GM18499 (cell line): ENCODE data around the gene INPP1.
A peak's percentile ranks its signal among the peaks of the same experiment; 100 is the strongest.

Experiments
- ATAC-seq: cut with Tn5 transposase; IDR thresholded peaks from one replicate; pipeline ENCODE4 v1.9.1; 2021; ENCODE audit warnings: moderate number of reproducible peaks; ENCODE audit not compliant: insufficient read depth, unreplicated experiment

Gene INPP1

DNA sequence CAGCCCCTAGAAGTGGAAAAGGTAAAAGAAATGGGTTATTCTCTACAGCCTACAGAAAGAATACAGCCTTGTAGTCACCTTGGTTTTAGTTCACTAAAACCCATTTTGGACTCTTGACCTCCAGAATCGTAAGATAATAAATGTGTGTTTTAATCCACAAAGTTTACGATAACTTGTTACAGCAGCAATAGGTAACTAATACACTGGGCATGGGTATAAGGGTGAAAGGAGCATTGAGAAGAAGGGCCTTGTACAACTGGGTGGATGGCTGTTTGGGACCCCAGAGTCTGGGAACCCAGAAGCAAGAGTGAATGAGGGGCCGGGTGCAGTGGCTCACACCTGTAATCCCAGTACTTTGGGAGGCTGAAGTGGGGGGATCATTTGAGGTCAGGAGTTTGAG lies 62.6 kb downstream of the INPP1 start:
- ATAC-seq: no peak

DNA sequence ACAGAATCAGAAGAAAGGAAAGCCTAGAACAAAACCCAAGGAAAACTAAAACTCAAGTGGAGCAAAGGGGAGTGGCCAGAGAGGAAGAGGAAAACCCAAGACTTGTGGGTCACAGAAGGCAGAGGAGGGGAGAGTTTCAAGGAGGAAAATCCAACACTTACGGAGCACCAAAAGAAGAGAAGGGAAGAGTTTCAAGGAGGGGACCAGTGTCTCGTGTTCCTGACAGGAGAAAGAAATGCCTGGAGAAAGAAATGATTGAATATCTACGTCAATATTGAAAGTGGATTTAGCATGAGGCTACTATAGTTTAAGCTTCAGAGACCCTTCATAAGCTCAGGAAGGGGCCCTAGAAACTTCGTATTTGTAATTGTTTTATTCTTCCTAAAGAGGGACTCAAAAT lies 63.4 kb downstream of the INPP1 start:
- no peak for ATAC-seq

DNA sequence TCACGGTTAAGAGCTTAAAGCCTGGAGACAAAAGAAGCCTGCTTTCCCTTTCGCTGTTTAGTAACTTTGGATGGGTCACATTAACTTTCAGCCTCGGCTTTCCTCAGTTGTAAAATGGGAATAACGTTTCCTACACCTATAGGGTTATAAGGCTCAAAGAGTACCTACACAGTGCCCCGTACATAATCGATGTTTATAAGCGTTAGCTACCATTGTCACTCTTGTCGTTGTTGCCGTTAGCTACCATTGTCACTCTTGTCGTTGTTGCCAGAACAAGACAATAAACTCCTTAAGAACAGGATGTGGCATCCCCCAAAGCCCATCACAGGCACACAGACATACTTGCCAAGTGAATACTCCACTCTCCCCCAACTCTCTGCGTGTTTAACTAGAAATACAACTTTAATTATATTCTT lies 63.9 kb downstream of the INPP1 start:
- no peak for ATAC-seq

DNA sequence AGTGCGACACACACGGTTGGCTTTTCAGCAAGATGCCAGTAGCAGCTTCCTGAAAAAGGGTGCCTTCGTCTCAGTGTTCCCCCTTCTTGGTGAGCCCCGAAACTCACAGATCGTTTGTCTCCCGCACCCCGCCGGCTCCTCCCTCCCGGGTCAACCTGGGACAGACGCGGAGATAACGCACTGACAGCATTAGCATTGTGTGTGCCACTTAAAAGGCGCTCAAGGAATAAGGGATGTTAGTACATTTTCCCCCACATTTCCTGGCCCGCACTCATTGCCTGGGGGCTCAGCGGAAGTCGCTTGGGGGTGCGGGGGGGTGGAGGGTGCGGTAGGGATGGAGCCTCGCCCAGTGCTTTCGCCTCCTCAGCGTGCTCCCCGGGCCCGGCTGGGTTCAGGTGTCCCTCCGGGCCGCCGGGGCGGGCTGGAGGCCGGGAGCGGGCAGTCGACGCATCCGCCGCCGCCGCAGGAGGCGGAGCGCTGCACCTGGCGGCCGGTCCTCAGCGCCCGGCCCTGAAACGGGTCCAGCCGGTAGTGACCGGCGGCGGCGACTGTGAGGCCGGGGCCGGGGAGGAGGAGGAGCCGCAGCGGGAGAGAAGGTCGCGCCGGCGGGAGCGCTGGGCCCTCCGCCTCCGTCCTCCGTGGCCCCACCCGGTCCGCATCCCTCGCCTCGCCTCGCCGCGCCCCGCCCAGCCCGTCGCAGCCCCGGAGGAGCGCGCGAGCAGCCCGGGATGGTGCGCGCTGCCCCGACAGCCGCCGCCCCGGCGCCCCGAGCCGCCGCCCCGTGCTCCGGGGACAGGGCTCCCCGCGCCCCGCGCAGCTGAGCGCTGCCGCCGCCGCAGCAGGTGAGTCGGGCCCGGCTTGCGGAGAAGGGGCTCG lies 64.5 kb downstream of the INPP1 start, which contains the start of gene MFSD6:
MFSD6 (plus strand) TSS at position 694 of the 876 bp plus-strand sequence. CDS start 27,675 bp downstream, outside the sequence.
- ATAC-seq: peak; percentile 25

DNA sequence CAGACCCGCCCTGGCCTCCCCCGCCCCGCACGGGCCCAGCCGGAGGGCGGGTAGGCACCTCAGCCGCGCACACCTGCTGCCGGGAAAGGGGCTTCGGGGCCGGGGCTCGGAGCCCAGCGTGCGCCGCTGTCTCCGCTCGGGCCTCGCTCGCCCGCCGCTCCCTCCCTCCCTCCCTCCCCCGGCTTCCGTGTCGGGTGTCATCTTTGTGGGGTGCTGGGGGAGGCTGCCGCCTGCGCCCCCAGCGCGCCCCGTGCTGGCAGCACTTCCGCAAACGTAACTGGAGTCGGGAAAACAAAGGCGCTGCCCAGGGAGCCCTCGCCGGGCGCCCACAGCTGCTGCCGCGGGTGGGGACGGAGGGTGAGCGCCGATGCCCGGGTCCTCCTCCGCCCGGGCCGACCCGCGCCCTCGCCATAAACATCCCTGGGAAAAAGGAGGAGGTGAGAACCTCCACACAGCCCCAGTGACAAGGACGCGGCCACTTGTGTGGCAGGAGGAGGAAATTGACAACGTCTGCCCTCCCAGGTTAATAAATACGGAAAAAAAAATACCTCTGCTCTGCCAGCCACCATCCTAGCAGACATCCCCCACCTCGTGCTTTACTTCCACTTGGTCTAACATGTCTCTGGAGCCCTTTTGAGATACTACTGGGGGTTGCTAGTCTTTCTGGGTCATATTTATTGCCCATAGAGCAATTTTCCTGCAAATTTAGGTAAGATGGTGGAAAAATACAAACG lies 65.3 kb downstream of the INPP1 start:
- peak; percentile 40 for ATAC-seq

DNA sequence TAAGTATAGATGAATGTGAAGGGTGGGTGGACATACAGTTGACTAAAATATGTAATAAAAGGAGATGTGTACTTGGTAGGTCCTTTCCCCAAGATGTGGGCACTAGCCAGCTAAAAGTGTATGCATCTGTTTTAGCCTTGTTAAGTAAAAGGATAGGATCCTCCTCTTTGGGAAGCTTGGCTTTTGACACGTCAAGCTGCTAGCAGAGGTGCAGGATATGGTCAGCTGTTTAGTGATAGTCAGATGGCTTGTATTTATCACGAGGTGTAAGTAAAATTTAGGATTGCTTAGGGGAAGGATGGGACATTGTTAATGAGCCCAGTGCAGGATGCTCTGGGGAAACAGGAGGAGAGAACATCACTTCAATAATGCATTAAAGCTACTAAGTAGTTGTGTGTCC lies 66.2 kb downstream of the INPP1 start:
- ATAC-seq: no peak

DNA sequence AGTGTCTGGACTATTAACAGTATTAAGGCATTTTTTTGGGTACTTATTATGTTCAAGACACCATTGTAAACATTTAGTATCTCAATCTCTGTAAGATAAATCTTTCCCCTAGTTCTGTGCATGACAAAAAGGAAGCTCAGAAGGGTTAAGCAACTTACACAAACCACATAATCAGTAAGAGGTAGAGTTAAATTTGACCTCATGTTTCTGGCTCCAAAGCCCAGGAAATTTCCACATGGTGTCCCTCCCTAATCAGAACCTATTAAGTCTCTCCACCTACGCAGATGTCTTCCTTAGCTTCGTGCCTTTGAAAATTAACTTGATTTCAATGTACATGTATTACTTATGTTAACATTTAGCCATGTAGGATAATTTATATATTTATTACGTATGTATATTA lies 66.8 kb downstream of the INPP1 start:
- no peak for ATAC-seq

DNA sequence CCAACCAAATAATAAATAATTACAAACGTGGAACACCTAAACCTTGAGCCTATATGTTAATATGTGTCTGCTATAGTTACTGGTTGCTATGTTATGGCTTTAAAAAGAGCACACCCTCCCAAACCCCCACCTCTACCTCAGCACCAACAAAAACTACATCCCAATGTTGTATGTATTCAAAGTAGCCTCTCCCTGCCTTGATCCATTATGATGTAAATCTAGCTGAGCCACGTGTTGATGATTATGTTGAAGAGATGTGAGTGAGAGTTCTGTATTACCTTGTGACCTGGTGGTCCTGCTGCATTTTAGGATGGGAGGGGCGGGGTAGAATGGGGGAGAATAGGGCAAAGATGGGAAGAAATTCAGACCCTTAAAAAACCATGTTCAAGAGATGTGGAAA lies 69.6 kb downstream of the INPP1 start:
- ATAC-seq: no peak

DNA sequence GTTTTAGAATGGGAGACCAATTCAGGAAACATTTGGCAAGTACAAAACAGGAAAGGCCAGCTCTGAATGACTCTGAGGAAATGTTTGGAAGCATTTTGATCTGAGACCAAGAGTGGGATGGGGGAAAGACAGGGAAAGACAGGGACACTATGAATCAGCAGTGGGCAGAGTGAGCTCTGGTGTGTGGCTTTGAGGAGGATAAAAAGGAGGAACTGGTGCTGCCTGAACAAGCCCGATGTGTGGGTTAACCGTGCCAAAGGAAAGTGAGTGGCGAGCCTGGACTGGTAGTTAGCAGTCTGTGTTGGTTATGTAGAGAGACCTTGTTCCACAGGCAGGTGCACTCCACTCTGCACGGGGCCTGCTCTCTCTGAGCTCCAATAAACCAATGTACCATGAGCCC lies 70.0 kb downstream of the INPP1 start:
- ATAC-seq: no peak

DNA sequence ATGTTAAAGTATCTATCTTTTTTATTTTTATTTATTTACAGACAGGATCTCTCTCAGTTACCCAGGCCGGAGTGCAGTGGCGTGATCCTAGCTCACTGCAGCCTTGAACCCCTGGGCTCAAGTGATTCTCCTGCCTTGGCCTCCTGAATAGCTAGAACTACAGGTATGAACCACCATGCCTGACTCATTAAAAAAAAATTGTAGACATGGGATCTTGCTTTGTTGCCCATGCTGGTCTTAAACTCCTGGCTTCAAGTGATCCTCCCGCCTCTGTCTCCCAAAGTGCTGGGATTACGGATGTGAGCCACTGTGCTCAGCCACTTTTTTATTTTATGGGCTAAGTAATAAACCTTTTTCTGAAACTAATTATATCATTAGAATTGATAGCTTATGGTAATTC lies 71.9 kb downstream of the INPP1 start:
- ATAC-seq: no peak

DNA sequence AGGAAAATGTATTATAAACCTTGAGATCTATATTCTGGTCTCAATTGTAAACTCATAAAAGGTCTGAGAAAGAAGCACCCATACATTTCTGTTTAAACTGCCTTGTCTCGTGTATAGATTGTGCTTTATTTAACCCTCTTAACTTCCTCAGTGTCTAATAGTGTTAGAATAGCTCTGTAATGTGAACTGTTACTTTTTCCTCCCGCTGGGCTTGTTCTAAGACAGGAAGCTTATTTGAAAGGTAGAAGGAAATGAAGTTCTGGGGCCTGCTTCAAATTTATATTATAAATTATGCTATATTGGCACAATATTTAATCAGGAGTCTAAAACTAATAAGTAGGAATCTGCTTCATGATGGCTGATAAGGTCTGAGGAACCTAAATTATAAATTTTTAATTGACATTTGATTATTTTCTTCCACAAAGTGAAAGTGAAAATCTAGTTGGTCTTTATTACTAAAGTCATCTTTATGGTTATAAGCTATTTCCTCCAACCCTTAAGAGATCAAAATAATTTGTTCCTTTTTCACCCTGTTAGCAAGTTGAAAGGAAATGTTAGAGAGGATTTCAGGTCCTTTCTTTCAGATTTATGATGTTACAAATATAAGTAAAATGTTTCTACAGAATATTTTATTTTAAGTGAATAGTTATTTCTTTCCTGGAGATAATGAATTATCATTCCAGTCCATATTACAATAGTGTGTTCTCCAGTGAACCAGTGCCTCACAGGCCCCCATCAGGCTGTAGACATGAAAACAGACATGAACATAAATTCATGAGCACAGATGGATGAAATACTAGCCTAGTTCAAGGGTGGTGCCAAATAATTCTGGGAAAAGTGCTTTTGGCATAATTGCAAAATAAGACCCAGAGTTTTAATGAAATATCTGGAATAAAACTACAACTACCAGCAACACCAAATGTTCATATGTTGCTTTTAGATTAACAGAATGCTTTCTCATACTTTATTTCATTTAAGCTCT lies 72.7 kb downstream of the INPP1 start:
- ATAC-seq: no peak

DNA sequence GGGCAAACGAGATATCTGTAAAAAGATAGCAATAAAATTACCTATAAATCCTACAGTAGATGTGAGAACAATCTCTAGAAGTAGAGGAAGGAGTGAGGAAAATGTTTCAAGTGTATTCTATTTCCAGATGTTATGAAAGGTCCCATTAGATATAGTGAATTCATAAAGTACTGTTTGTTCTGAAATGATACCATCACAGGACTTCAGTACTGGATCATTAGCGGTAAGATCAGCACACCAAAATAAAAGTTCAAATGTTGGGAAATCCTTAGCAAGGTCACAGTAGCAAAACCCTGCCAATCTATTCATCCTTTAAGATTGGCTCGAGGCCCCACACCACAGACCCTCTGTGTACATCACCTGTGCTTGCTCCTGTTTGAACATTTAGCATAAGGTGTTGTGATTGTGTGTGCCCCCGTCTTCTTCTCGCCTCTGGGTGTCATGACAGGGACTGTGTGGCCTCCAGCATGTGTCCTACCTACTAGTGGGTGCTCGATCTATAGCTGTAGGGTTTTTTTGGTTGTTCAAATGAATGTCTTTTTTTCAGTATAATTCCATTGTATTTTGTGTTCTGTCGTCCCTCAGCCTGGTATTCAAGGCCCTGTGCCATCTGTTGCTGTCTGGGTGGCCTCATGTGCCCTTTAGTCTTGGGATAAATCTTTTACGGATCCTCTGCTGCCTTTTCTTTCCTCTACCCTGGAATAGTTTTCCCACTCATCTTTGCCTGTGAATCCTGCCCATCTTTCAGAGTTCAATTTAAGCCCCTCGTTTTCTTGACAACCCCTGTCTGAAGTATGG lies 73.9 kb downstream of the INPP1 start:
- ATAC-seq: no peak

DNA sequence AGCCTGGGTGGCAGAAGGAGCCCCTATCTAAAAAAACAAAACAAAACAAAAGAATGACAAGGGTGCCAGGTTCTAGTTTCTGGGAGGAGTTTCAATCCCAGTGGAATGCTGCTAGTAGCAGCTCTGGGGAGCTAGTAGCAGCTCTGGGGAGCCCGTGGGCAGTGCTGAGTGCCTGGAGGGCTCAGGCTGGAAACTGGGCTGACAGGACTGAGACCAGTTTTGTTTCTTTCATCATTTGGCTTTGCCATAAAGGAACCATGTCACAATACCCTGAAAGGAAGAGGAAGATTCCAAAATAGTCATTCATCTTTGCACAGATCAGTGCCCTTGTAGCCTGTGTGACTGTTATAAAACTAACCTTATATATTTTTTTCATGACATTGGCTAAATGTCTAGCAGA lies 75.3 kb downstream of the INPP1 start:
- ATAC-seq: no peak

DNA sequence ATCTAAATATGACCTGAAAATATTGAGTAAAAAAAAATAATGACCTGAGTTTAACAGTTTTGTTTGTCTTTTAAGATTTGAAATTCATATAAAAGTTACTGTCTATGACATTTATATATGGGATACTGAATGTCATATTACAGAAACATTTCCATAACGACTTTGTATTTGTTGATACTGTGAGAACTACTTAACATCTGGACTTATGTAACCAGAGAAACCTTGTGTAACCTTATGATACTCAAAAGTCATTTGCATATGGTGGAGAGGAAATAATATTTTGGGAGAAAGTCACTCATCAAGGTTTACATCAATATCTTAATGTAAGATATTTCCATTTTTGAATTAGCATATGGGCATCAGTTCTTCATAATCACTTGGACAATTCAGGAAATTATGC lies 77.4 kb downstream of the INPP1 start:
- ATAC-seq: no peak
